Measurements from ENCODE around the gene SBF2. TPM values are rescaled to one million over a fixed set of nuclear protein-coding genes. Genes with fewer than 3 reads are reported as not detected.

Gene SBF2
- total RNA-seq, 1 experiment from 2014 or later: 67.9 TPM

- DNase-seq (ENCODE audit: low spot score): no peak
- in situ Hi-C loops (cut with HindIII; ENCODE audit: low sequenced_read_pairs): loop anchor here (25.0 kb wide), 1 partner anchor 483 kb away; no protein-coding TSS in a partner anchor
These were observed 25.9 kb upstream of the SBF2 start for GRCh38 chr11:10319702-10320558.

GRCh38 chr11:10318527-10318802 lies 24.4 kb upstream of the SBF2 start:
- in situ Hi-C loops (cut with HindIII; ENCODE audit: low sequenced_read_pairs): loop anchor here (25.0 kb wide), 1 partner anchor 481 kb away; no protein-coding TSS in a partner anchor

GRCh38 chr11:10317776-10318526 lies 23.9 kb upstream of the SBF2 start:
- in situ Hi-C loops (cut with HindIII; ENCODE audit: low sequenced_read_pairs): loop anchor here (25.0 kb wide), 1 partner anchor 481 kb away; no protein-coding TSS in a partner anchor
- DNase-seq (ENCODE audit: low spot score): no peak

More at GRCh38 chr11:10318527-10318802, 24.4 kb upstream of the SBF2 start:
- DNase-seq (ENCODE audit: low spot score): no peak

- in situ Hi-C loops (cut with HindIII; ENCODE audit: low sequenced_read_pairs): loop anchor here (25.0 kb wide), 1 partner anchor 480 kb away; no protein-coding TSS in a partner anchor
- DNase-seq (ENCODE audit: low spot score): peak; percentile 25
These were observed 23.2 kb upstream of the SBF2 start for GRCh38 chr11:10317151-10317755.

GRCh38 chr11:10315083-10315482 lies 21.1 kb upstream of the SBF2 start:
- no peak for DNase-seq (ENCODE audit: low spot score)
- in situ Hi-C loops (cut with HindIII; ENCODE audit: low sequenced_read_pairs): loop anchor here (25.0 kb wide), 1 partner anchor 478 kb away; no protein-coding TSS in a partner anchor

GRCh38 chr11:10314199-10315072 lies 20.4 kb upstream of the SBF2 start:
- peak; percentile 60 for DNase-seq (ENCODE audit: low spot score)
- in situ Hi-C loops (cut with HindIII; ENCODE audit: low sequenced_read_pairs): loop anchor here (25.0 kb wide), 1 partner anchor 477 kb away; no protein-coding TSS in a partner anchor

- DNase-seq (ENCODE audit: low spot score): no peak
- in situ Hi-C loops (cut with HindIII; ENCODE audit: low sequenced_read_pairs): loop anchor here (25.0 kb wide), 1 partner anchor 475 kb away; no protein-coding TSS in a partner anchor
These were observed 17.8 kb upstream of the SBF2 start for GRCh38 chr11:10311802-10312201.

- in situ Hi-C loops (cut with HindIII; ENCODE audit: low sequenced_read_pairs): loop anchor here (25.0 kb wide), 1 partner anchor 473 kb away; no protein-coding TSS in a partner anchor
- peak; percentile 24 for DNase-seq (ENCODE audit: low spot score)
These were observed 16.4 kb upstream of the SBF2 start for GRCh38 chr11:10310301-10310841.

- in situ Hi-C loops (cut with HindIII; ENCODE audit: low sequenced_read_pairs): loop anchor here (25.0 kb wide), 1 partner anchor 472 kb away; no protein-coding TSS in a partner anchor
- peak; percentile 83 for DNase-seq (ENCODE audit: low spot score)
These were observed 15.4 kb upstream of the SBF2 start for GRCh38 chr11:10309163-10310093.

- in situ Hi-C loops (cut with HindIII; ENCODE audit: low sequenced_read_pairs): loop anchor here (25.0 kb wide), 1 partner anchor 471 kb away; no protein-coding TSS in a partner anchor
- DNase-seq (ENCODE audit: low spot score): no peak
These were observed 14.4 kb upstream of the SBF2 start for GRCh38 chr11:10308201-10308954.

GRCh38 chr11:10307400-10308200 lies 13.6 kb upstream of the SBF2 start:
- in situ Hi-C loops (cut with HindIII; ENCODE audit: low sequenced_read_pairs): loop anchor here (25.0 kb wide), 1 partner anchor 470 kb away; no protein-coding TSS in a partner anchor
- peak; percentile 67 for DNase-seq (ENCODE audit: low spot score)

- in situ Hi-C loops (cut with HindIII; ENCODE audit: low sequenced_read_pairs): loop anchor here (25.0 kb wide), 1 partner anchor 470 kb away; no protein-coding TSS in a partner anchor
- DNase-seq (ENCODE audit: low spot score): no peak
These were observed 13.0 kb upstream of the SBF2 start for GRCh38 chr11:10307022-10307399.

GRCh38 chr11:10305964-10306918 lies 12.2 kb upstream of the SBF2 start:
- in situ Hi-C loops (cut with HindIII; ENCODE audit: low sequenced_read_pairs): loop anchor here (25.0 kb wide), 1 partner anchor 469 kb away; no protein-coding TSS in a partner anchor

GRCh38 chr11:10305262-10305963 lies 11.4 kb upstream of the SBF2 start:
- in situ Hi-C loops (cut with HindIII; ENCODE audit: low sequenced_read_pairs): loop anchor here (25.0 kb wide), 1 partner anchor 468 kb away; no protein-coding TSS in a partner anchor
- DNase-seq (ENCODE audit: low spot score): no peak

More at GRCh38 chr11:10305964-10306918, 12.2 kb upstream of the SBF2 start:
- DNase-seq (ENCODE audit: low spot score): no peak
